DMS 273 (cell line): ENCODE data around the gene DOK1.

Experiments
- DNase-seq: peaks from one replicate; lab custom pipeline; 2025; ENCODE audit not compliant: unreplicated experiment; lab: John Stamatoyannopoulos, UW

The DOK1 gene

DNA sequence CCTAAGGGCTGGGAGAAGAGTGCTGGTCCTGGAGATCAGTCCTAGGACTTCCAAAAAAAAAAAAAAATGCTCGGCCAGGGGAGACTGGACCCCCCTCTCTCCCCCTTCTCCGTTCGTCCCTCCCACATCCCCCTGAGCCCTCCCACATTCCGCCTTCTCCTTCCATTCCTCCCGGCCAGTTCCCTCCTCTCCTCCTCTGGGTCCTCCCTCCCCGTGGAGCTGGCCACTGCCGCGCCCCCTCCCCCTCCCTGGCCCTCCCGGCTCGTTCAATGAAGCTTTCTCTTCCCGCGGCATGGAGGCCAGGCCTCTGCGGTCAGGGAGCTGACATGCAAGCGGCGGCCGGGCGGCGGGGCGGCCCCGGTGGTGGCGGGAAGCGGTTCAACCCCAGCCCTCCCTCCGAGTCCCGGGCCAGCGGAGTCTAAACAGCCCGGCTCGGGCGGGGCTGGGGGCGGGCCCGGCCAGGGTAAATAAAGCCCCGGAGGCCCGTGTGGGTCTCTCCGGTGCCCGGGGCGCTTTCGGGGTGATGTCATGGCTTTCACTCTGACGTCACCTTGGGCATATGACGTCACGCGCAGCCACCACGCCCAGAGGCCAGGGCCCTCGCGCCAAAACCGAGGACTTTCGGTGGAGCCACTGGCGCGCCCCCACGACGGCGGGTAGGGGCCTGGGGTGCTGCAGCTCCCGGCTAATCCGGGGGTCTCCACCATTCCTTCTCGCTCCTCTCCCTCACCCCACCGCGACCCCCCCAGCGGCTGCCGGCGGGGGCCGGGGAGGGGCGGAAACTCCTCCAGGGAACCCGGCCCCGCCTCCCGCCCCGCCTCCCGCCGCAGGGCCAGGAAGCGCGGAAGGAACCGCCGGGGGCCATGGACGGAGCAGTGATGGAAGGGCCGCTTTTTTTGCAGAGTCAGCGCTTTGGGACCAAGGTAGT, at the start of gene DOK1, which contains the start of gene LOXL3:
Gene DOK1 (plus strand): TSS at position 829 of the 928 bp plus-strand sequence. CDS start 35 bp downstream, at position 864.
Gene LOXL3 (minus strand): TSS at position 51 of the 928 bp plus-strand sequence. CDS start 1,308 bp downstream, outside the sequence.
- peak; percentile 86 for DNase-seq

DNA sequence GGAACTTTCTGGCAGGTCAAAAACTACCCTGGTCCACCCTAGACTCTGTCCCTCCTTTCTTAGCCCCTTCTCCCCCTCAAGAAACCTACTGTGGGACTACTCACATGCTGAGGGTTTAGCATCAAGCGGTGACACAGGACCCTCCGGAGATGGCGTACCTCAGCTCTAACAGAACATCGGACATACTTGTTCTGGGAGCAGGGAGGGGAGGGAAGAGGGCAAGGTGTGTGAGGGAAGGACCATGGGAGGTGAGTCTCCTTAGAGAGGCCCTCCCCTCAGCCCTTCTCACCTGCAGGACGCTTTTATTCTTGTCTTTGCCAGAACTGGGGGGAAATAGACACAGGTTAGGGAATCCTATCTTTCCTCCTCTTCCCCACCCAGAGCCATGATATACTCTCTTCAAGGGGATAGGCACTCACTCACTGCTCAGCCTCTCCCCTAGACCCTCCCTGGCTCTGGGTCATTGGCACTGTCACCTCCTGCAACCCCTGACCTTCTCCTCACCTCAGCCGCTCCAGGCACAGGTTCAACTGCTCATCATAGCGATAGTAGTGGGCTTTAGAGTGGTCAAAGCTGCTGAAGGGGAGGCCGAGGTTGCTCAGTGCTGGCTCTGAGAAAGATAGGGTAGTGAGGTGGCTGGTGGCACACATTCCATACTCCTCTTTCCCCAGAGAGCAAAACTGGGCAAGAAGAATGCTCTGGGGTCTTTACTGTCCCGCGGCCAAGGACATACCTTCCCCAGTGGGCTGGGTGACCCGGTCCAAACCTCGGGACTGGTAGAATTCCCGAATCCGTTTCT, 48.9 kb upstream of the DOK1 start:
- DNase-seq: no peak

DNA sequence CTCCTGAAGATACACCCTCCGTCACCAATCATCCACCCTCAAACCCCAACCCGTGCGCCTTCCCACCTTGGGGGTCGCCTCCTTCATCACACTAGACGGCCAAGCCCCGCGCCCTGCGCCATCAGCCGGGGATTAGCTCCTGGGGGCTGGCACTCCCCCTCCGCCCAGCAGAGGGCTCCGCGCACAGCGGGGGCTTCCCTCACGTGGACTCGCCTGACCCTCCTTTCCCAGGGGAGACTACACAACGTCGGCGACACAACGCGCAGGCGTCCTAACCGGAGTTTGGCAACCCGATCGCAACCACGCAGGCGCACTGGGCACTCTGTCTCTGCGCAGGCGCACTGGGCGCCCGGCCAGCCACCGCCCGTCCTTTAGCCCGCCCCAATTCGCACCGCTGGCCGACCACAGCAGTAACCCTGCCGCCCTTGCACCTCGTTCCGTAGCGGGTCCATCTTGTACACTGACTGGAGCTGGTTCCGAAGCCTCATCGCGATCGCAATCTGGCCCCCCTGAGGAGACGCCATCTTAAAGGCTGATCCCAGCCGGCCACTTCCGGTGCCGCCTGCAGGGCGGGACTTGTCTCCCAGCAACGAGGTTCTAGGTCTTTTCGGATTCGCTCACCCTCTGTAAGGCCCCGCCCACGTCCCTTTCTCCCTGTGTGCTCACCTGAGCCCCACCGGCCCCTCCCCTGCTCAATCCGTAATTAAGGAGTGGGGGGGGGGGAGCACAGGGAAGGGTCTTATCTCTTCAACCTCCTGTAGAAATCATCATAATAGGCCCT, 47.2 kb upstream of the DOK1 start, which contains the start of gene PCGF1:
Gene PCGF1 (minus strand): TSS at position 551 of the 781 bp plus-strand sequence. CDS start 27 bp downstream, at position 524.
- DNase-seq: peak; percentile 99

DNA sequence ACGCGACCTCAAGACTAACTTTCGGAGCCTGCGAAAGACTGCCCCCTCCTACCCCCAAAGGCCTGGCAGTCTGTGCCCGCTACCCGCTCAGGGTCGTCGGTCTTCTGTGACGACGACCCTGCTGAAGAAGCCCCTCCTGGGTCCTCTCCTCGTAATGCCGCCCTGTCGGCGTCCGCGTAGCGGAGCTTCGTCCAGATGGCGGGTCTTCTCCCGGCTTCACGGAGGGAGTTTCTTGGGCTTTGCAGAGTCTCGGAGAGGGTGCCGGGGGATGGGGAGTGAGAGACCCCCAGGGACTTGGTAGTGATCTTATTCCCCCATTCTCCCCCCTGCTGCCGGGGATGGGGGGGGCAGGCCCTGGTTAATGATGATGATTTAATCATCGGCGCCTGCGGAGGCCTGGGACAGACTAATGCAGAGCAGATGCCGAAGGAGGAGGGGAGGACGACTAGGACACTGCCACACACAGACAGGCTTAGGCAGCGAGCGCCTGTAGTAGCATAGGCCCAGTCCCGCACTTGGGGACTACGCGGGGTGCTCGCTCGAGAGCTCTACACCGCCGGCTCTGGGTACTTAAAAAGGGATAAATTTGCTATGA, 46.5 kb upstream of the DOK1 start:
- DNase-seq: peak; percentile 83

DNA sequence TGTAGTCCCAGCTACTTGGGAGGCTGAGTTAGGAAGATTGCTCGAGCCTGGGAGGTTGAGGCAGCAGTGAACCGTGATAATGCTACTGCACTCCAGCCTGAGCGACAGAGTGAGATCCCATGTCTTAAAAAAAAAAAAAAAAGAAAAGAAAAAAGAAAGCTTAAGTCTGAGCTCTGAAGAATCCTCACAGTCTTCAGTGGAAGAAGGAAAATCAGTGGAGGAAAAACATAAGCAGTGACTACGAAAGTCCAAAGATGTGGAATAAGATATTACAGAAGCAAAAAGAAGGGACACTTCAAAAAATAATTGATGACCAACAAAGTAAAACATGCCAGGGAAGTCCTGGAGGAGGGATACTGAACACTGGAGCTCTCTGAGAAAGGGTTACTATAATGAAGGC, 44.2 kb upstream of the DOK1 start:
- DNase-seq: no peak

DNA sequence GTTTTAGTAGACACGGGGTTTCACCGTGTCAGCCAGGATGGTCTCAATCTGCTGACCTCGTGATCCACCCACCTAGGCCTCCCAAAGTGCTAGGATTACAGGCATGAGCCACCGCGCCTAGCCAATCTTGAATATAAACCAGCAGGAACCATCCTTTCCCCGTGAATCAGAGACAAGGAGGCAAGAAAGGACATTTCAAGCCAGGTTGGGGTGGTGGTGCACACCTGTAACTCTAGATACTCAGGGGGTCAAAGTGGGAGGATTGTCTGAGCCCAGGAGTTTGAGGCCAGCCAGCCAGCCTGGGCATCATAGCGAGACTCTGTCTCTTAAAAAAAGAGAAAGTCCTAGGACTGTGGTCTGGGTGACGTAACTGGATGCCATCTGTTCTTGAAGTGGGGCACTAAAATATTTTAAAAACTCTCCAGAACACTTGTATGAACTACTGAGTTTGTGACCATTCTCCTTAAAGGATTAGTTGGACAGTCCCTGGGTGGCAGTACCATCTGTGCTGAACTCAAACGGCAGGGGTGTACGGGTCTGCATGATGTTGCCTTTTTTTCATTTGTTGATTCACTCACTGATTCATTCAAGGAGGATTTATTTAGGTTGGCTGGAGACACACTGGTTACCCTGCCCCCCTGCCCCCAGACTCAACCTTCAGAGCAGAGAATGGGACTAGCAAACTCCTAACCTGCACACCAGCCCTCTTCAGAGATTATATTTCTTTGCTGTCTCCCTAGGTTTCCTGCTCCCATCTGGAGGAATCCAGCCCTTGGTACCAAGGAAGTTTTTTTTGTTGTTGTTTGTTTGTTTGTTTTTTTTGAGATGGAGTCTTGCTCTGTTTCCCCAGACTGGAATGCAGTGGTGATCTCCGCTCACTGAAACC, 43.2 kb upstream of the DOK1 start:
- DNase-seq: peak; percentile 65

DNA sequence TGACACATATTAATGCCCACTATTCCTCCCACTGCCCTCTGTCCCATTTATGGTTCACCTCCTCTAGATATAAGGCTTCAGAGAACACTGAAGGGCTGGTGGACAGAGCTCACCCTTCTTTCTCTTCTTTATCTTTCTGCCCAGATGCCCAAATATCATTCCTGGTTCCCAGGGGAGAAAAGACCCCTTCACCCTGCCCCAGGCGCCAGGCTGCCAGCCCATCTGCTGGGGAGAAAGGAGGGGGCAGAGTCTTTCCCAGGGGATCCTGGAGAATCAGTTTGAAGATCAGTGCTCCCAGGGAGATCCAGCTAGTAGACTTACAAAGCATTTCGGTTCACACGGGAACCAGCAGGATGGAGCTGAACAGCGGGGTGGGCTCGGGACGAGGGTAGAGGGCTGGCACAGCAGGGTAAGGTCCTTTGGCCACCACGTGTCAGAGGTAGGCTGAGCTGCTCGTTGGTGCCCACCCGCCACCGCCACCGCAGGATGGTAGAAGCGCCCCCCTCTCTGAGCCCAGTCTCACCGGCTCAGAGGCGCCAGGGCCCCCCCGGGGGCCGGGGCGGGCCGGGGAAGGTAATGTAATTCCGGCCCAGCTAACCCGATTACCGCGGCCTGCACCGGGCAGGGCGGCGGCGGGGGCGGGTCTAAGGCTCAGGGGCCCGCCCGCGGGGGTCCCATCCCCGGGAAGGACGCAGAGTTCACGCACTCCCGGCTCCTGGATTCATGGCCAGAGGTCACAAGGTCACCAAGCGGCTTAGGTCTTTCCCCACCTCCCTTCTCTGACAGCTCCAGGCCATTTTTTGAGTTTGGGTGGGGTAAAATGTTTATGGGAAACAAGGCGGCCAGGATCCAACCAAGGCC, 41.5 kb upstream of the DOK1 start:
- peak; percentile 23 for DNase-seq

DNA sequence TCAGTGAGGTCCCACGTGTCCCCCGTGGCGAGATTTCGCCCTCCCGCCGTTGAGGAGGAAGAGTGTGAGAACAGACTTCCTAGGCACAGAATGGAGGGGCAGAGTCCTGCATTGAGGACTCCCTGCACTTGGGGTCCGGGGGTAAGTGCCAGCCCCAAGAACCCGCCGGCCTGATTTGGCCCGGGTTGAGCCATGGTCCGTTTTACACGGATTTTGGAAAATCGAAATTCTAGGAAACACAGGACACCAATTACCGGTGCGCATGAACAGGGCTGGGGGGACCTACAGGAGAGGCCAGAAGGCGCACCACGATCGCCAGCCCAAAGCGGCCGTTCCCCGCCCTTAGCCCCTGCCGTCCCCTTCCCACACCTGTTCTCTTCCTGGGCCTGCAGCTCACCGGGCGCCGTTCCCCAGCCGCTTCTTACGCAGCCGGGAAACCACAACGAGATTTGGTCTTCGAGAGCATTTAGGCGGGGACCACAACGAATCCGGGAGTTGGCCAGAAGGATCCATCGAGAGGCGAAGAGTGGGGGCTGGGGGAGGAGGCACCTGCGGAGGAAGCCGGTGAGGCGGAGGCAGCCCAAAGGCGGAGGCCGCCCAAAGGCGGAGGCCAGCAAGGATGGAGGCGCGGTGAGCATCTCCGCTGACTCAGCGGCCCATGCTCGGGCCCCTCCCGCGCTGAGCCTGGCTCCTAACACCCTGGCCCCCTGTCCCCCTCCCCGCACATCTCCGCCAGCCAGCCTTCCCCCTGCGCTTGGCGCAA, 40.7 kb upstream of the DOK1 start:
- DNase-seq: peak; percentile 49

DNA sequence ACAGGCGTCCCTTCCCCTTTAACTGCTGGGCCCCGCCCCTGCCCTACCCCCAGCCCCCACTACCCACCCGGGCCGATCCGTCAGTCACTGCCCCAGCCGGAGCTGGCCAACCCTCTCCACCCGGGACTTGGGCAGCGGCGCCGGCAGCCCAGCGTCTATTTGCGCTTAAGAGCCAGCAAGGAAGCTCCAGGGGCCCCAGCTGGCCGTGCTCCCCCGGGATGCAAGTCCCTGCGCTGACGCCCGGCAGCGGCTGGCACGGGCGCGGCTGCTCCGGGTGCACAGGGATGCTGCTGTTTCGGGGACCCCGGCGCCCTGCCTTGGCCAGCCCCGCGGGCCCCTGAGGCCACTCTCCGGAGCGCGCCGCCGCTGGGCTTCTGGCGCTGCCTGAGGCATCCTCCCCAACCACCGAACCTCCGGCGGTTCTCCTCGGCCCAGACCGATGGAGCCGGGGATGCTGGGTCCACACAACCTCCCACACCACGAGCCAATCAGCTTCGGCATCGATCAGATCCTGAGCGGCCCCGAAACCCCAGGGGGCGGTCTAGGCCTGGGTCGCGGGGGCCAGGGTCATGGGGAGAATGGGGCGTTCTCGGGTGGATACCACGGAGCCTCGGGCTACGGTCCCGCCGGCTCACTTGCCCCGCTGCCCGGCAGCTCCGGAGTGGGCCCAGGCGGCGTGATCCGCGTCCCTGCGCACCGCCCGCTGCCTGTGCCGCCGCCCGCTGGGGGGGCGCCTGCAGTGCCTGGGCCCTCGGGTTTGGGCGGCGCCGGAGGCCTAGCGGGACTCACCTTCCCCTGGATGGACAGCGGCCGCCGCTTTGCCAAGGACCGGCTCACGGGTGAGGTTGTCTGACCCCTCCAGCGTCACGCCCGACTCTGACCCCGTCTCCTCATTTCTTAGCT, 39.9 kb upstream of the DOK1 start, which contains the start of gene TLX2:
Gene TLX2 (plus strand): TSS at position 83 of the 903 bp plus-strand sequence. CDS start 357 bp downstream, at position 440.
- peak; percentile 54 for DNase-seq

DNA sequence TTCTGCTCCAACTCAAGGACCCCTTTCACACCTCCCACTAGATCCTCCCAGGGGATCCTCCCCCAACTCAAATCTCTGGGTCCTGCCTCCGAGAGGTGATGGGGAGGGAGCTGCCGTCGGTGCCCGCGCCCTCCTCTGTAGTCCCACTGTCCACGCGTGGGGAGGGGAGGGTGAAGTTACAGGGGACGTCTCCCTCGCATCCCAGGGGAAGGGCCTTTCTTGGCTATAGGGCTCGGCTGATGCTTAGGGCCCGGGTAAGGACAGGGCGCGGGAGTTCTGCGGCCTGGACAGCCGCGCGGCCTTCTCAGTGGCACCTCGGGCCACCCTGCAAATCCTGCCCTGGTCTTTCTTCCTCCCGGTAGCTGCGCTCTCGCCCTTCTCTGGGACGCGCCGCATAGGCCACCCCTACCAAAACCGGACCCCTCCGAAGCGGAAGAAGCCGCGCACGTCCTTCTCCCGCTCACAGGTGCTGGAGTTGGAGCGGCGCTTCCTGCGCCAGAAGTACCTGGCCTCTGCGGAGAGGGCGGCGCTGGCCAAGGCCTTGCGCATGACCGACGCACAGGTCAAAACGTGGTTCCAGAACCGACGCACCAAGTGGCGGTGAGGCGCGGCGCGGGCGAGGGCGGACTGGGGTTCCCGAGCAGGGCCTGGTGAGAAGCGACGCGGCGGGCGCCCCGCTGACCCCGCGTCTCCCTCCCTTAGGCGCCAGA, 39.1 kb upstream of the DOK1 start:
- DNase-seq: peak; percentile 39

DNA sequence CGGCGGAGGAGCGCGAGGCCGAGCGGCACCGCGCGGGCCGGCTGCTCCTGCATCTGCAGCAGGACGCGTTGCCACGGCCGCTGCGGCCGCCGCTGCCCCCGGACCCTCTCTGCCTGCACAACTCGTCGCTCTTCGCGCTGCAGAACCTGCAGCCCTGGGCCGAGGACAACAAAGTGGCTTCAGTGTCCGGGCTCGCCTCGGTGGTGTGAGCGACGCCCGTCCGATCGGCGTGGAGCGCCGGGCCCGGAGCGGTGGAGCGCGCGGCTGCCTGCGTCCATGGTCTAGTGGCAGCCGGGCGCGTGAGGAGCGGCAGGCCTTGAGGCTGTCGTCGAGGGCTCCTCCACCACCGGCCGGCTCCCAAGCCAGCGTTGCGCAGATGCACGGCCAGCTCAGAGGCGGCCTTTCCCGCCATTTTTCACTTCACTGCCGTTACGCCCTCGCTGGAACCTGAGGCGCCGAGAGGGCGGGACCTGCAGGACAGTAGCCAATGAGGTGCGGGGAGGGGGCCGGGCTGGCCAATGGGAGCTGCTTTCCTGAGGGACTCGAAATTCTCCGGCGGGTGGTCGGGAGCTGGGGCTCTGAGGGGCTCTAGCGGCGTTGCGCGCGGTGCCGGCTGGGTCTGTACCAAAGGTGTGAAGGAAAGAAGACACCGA, 38.4 kb upstream of the DOK1 start:
- no peak for DNase-seq

DNA sequence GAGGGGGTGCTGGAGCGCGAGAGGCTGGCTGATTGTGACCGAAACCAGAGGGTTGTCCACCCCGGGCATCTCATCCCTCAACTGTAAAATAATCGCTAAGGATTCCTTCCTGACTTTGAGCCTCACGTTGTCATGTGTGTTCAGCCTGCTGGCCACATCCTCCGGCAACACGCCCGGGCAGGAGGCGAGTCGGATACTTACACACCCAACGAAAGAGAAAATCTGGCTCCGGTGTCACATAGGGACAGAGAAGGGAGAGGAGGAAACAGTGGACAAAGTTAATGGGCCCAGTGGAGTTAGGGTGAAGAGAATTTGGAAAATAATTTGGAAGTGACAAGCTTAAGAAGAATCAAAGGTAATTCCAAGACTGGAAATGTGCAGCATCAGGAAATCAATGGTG, 37.9 kb upstream of the DOK1 start:
- DNase-seq: no peak

DNA sequence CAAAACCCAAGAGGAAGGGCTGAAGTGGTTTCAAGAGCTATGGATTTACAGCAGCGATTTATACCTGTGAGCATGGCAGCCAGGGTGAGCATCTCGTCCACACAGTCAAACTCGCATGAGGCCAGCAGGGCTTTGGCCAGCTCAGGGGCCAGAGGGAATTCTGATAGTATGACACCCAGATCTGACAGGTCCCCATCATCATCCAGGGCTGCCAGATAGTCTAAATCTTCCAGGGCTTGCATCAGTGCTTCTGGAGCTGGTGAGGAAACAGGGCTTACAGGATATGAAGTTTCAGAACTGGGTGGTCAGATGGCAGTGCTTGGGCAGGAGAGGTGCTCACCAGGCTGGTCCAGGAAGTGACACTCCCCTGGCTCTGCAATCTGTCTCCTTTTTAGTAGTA, 32.0 kb upstream of the DOK1 start:
- no peak for DNase-seq

DNA sequence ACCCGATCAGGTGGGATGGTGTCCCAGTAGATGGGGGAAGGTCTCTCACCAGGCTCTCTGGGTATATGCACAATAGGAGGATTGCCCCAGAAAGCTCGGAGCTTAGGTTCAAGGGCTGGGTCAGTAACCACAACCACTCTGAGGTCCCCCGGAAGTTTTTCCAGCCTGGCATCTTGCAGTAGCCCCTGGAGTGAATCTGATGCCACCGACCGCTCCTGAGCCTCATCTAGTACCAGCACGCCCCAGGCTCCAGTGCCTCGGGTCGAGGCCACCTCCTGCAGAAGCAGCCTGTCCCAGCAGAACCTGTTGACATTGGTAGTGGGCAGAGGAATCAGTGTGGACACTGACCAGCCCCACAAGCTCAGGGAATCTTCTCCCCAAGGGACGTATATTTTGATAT, 30.5 kb upstream of the DOK1 start:
- no peak for DNase-seq

DNA sequence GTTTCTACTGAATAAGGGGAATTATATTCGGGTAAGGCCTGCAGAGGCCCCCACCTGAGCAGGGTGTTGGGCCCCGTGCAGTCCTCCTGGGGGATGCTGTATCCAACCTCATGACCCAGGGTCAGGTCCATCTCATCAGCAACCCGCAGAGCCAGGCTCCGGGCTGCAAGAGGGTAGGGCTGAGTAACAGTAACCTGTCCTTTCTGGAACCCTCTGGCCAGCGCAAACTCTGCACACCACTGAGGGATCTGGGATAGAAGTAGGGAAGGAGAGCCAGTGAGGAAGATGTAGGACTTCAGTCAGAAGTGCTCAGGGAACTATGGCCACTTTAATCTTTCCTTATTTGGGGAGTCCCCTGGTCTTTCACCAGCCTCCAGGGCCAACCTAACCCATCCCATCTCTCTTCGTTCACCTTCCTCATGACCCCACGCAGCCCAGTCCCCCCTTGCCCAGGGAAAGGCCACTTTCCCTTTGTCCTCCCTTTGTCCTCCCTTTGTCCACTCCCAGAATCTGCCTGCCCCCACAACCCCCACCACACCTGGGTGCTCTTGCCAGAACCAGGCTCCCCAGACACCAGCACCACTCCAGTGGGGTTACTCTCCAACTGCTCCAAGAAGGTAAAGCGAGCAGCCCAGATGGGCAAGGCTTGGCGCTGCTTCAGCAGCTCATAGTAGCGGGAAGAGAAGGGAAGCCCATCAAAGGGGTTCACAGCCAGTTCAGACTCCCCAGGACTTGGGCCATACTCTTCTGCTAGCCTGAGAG, 29.4 kb upstream of the DOK1 start:
- DNase-seq: no peak
